MCF 10A (cell line): ENCODE results near the gene LIG3. TPM values are rescaled to one million over a fixed set of nuclear protein-coding genes. Genes with fewer than 3 reads are reported as not detected.
"Not testable (repeated sequence)": the region's sequence is repeated elsewhere in the genome, so short reads cannot be mapped to it uniquely, and the experiment has no call there.

ENCODE experiments used
- BruUV-seq: library from RNA; stranded (reverse); fragments of 400-500 nt; replicated peaks from 2 replicates; lab custom pipeline; 2021; lab: Mats Ljungman, UMichigan
- CTCF ChIA-PET: fragments of 300-600 bp; sonication (Branson Sonifier 250); formaldehyde crosslinking; extraction: SDS; loops from one replicate; lab custom pipeline; 2021; ENCODE audit warnings: antibody characterized with exemption, inconsistent platforms; lab: Yijun Ruan, JAX
- POLR2A ChIA-PET: fragments of 300-600, 350-650 bp; sonication (Branson Sonifier 250); formaldehyde crosslinking; extraction: SDS; loops from one replicate; lab custom pipeline; 2020; ENCODE audit warnings: antibody characterized with exemption, inconsistent platforms; lab: Yijun Ruan, JAX
- DNase-seq: peaks from one replicate; pipeline ENCODE4 v3.0.0-alpha.2; 2018; ENCODE audit not compliant: unreplicated experiment
- H3K27ac Mint-ChIP-seq: one replicate; pipeline ENCODE4 v1.8.0; 2022; ENCODE audit warnings: mild to moderate bottlenecking, low read depth, mixed read lengths; ENCODE audit not compliant: unreplicated experiment
- H3K27me3 Mint-ChIP-seq: one replicate; pipeline ENCODE4 v1.8.0; 2022; ENCODE audit warnings: mixed read lengths; ENCODE audit not compliant: insufficient read depth, unreplicated experiment
- H3K36me3 Mint-ChIP-seq: one replicate; pipeline ENCODE4 v1.8.0; 2022; ENCODE audit warnings: mild to moderate bottlenecking, moderate library complexity, mixed read lengths; ENCODE audit not compliant: insufficient read depth, unreplicated experiment
- H3K4me1 Mint-ChIP-seq: one replicate; pipeline ENCODE4 v1.8.0; 2022; ENCODE audit warnings: mixed read lengths; ENCODE audit not compliant: insufficient read depth, unreplicated experiment
- H3K4me3 Mint-ChIP-seq: one replicate; pipeline ENCODE4 v1.8.0; 2022; ENCODE audit warnings: mild to moderate bottlenecking, moderate library complexity, mixed read lengths; ENCODE audit not compliant: unreplicated experiment
- H3K9me3 Mint-ChIP-seq: one replicate; pipeline ENCODE4 v1.8.0; 2022; ENCODE audit warnings: mixed read lengths; ENCODE audit not compliant: unreplicated experiment
- CTCF ChIP-seq: fragments of 200-600 bp; IDR thresholded peaks from one replicate; pipeline ENCODE4 v1.8.0; 2022; ENCODE audit warnings: antibody characterized with exemption, mild to moderate bottlenecking; ENCODE audit not compliant: unreplicated experiment
- intact Hi-C: fragments of 100-400 bp; cut with micrococcal nuclease; formaldehyde crosslinking; loops from 2 replicates; pipeline ENCODE4 v1.14.1; 2022
- total RNA-seq: library from RNA; stranded (reverse); gene quantifications from 2 replicates; pipeline ENCODE4 v1.2.3, GENCODE V29; 2022

LIG3 gene
- total RNA-seq, 1 experiment from 2014 or later: 39.7 TPM

- Mint-ChIP-seq H3K9me3 (no peaks in the 10 kb centered on the region), H3K27ac (no peak overlapping the region), H3K4me1 (no peaks in the 10 kb centered on the region), H3K36me3 (peaks cover 17% of the 10 kb centered on the region), H3K27me3 (no peaks in the 10 kb centered on the region), H3K4me3 (no peak overlapping the region)
- no peak for TF ChIP-seq CTCF
- ChIA-PET CTCF (interaction anchor here (0.6 to 7.9 kb wide), 13 partner anchors 10 to 133 kb away, joined by 3 to 97 read pairs (median 5); partner anchors contain the start of genes FNDC8 and RAD51D), POLR2A (interaction anchor here (1.3 to 1.4 kb wide), 2 partner anchors 24 to 123 kb away, joined by 3 to 4 read pairs; partner anchors contain the start of gene RAD51D)
- BruUV-seq: no TSS peak
- intact Hi-C loops: loop anchor here (10.0 kb wide), 1 partner anchor 537 kb away; the partner anchor contains the start of gene SLFN12L
- peak; percentile 8 for DNase-seq
These were observed 17.1 kb downstream of the LIG3 start for GRCh38 chr17:34997355-34997862.

- CTCF ChIA-PET: interaction anchor here (0.7 to 7.9 kb wide), 15 partner anchors 11 to 133 kb away, joined by 3 to 97 read pairs (median 4); partner anchors contain the start of genes FNDC8 and RAD51D
- no peaks in the 10 kb centered on the region for H3K4me1 Mint-ChIP-seq
- no peaks in the 10 kb centered on the region for H3K9me3 Mint-ChIP-seq
- intact Hi-C loops: loop anchor here (1.0 to 10.0 kb wide), 4 partner anchors 91 to 578 kb away; partner anchors contain the start of gene SLFN12L
- H3K27me3 Mint-ChIP-seq: no peaks in the 10 kb centered on the region
- DNase-seq: peak; percentile 64
- peak; percentile 85 for TF ChIP-seq CTCF
- peaks cover 17% of the 10 kb centered on the region for H3K36me3 Mint-ChIP-seq
- BruUV-seq: no TSS peak
- POLR2A ChIA-PET: no interaction called here
- H3K27ac Mint-ChIP-seq: no peak overlapping the region
- H3K4me3 Mint-ChIP-seq: no peak overlapping the region
These were observed 17.9 kb downstream of the LIG3 start for GRCh38 chr17:34998205-34998604.

DNA sequence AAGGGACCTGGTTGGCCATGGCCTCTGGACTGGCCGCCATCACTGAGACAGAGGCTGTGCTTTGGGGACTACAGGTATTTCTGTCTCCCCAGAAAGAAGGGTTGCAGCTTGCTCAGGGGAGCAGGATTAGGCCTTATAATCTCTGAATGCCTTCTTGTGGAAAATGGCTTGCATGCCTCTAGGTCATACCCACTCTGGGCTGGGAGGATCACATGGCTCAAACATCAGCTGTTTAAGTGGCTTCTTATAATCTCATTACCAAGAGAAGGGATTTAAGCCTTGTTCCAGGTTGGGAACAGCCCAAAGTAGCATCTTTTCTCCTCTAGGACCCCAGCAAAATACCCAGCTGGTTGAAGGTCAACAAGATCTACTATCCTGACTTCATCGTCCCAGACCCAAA is 19.1 kb downstream of the LIG3 start:
- no peaks in the 10 kb centered on the region for H3K9me3 Mint-ChIP-seq
- DNase-seq: no peak
- no TSS peak for BruUV-seq
- no peak for TF ChIP-seq CTCF
- H3K36me3 Mint-ChIP-seq: peaks cover 28% of the 10 kb centered on the region
- intact Hi-C loops: loop anchor here (10.0 kb wide), 1 partner anchor 535 kb away; the partner anchor contains the start of gene SLFN12L
- CTCF ChIA-PET: interaction anchor here (0.6 to 7.9 kb wide), 13 partner anchors 10 to 140 kb away, joined by 3 to 97 read pairs (median 3); partner anchors contain the start of genes FNDC8 and RAD51D
- H3K27me3 Mint-ChIP-seq: no peaks in the 10 kb centered on the region
- no peak overlapping the region for H3K27ac Mint-ChIP-seq
- H3K4me3 Mint-ChIP-seq: no peak overlapping the region
- no peaks in the 10 kb centered on the region for H3K4me1 Mint-ChIP-seq
- POLR2A ChIA-PET: interaction anchor here (0.6 to 1.4 kb wide), 3 partner anchors 62 to 119 kb away, joined by 3 to 4 read pairs (median 3); no protein-coding TSS in a partner anchor

DNA sequence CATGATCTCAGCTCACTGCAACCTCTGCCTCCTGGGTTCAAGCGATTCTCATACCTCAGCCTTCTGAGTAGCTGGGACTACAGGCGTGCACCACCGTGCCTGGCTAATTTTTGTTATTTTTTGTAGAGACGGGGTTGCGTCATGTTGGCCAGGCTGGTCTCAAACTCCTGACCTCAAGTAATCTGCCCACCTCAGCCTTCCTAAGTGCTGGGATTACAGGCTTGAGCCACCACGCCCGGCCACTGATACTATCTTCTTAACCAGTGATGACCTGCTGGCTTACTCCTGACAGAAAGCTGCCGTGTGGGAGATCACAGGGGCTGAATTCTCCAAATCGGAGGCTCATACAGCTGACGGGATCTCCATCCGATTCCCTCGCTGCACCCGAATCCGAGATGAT is 20.7 kb downstream of the LIG3 start:
- intact Hi-C loops, H3K4me1 Mint-ChIP-seq, H3K4me3 Mint-ChIP-seq, H3K9me3 Mint-ChIP-seq, H3K27ac Mint-ChIP-seq, DNase-seq, BruUV-seq, H3K27me3 Mint-ChIP-seq: not testable (repeated sequence)
- peaks cover 37% of the 10 kb centered on the region for H3K36me3 Mint-ChIP-seq
- POLR2A ChIA-PET: interaction anchor here (0.9 to 2.3 kb wide), 3 partner anchors 8 to 62 kb away, joined by 3 to 5 read pairs (median 4); partner anchors contain the start of gene RFFL
- CTCF ChIA-PET: interaction anchor here (0.8 to 7.9 kb wide), 2 partner anchors 89 to 119 kb away, joined by 3 to 97 read pairs; partner anchors contain the start of genes FNDC8 and RAD51D
